Natural killer cell treated with Interleukin-12 subunit alpha and Interleukin-12 subunit beta and Interleukin-15 and Interleukin-18, amount 100 ng/mL, for 72 hours (primary cell): ENCODE results near the gene PAQR4. TPM values are rescaled to one million over a fixed set of nuclear protein-coding genes. Genes with fewer than 3 reads are reported as not detected.
A peak's percentile ranks its signal among the peaks of the same experiment; 100 is the strongest.

Experiments
- ATAC-seq, 2 donors: fragments of 150-1000 bp; cut with Tn5 transposase in 1 of 2; sonication (Bioruptor Pico), chemical (Tn5 transposase) in 1 of 2; 2 replicates each; pipeline ENCODE4 v1.10.0; 2021
- DNase-seq: peaks from one replicate; pipeline ENCODE4 v3.0.0; 2022; ENCODE audit warnings: low spot score
- H3K27ac Mint-ChIP-seq, 2 donors: 1 replicate in 1 of 2; 2 replicates in 1 of 2; pipeline ENCODE4 v1.8.0; 2022; ENCODE audit warnings: mixed read lengths in 2 of 2, mild to moderate bottlenecking in 1 of 2, moderate library complexity in 1 of 2
- H3K27me3 Mint-ChIP-seq, 2 donors: 1 replicate in 1 of 2; 2 replicates in 1 of 2; pipeline ENCODE4 v1.8.0; 2022; ENCODE audit warnings: mixed read lengths in 2 of 2
- H3K36me3 Mint-ChIP-seq: one replicate; pipeline ENCODE4 v1.8.0; 2022; ENCODE audit warnings: mixed read lengths
- H3K4me1 Mint-ChIP-seq, 2 donors: 1 replicate in 1 of 2; 2 replicates in 1 of 2; pipeline ENCODE4 v1.8.0; 2022; ENCODE audit warnings: low read depth in 2 of 2, mixed read lengths in 2 of 2, mild to moderate bottlenecking in 1 of 2
- H3K4me3 Mint-ChIP-seq: one replicate; pipeline ENCODE4 v1.8.0; 2022; ENCODE audit warnings: mixed read lengths
- H3K9me3 Mint-ChIP-seq: 2 replicates; pipeline ENCODE4 v1.8.0; 2022; ENCODE audit warnings: mixed read lengths
- total RNA-seq, 2 donors: library from RNA; stranded (reverse); gene quantifications; one replicate each; pipeline ENCODE4 v1.2.3, GENCODE V29; 2022

PAQR4 gene
- total RNA-seq, 2 donors from 2014 or later: 19.7 to 39.1 TPM

- DNase-seq (no peak), ATAC-seq (no peak)
- peak overlapping the region; percentile 65 for H3K4me3 Mint-ChIP-seq
- no peaks in the 10 kb centered on the region for H3K36me3 Mint-ChIP-seq
- H3K27me3 Mint-ChIP-seq: peaks cover 10 to 16% of the 10 kb centered on the region in 2 donors
- peaks cover 9 to 15% of the 10 kb centered on the region in 2 donors for H3K4me1 Mint-ChIP-seq
- H3K27ac Mint-ChIP-seq: no peak overlapping the region
- no peaks in the 10 kb centered on the region for H3K9me3 Mint-ChIP-seq
Measured at GRCh38 chr16:2964475-2965336, 4.4 kb upstream of the PAQR4 start.

GRCh38 chr16:2966043-2966807 lies 2.9 kb upstream of the PAQR4 start:
- ATAC-seq: no peak

GRCh38 chr16:2966808-2967191 lies 2.3 kb upstream of the PAQR4 start:
- ATAC-seq (no peak), DNase-seq (no peak)

More at GRCh38 chr16:2966043-2966807, 2.9 kb upstream of the PAQR4 start:
- no peak overlapping the region for H3K27ac Mint-ChIP-seq
- peak overlapping the region; percentile 38 for H3K4me3 Mint-ChIP-seq
- no peak for DNase-seq
- H3K27me3 Mint-ChIP-seq: peaks cover 5 to 14% of the 10 kb centered on the region in 2 donors
- no peaks in the 10 kb centered on the region for H3K9me3 Mint-ChIP-seq
- no peaks in the 10 kb centered on the region for H3K36me3 Mint-ChIP-seq
- peaks cover 16 to 19% of the 10 kb centered on the region in 2 donors for H3K4me1 Mint-ChIP-seq

GRCh38 chr16:2967211-2967631 lies 1.9 kb upstream of the PAQR4 start:
- ATAC-seq (no peak), DNase-seq (no peak)
- H3K4me3 Mint-ChIP-seq: no peak overlapping the region
- H3K36me3 Mint-ChIP-seq: no peaks in the 10 kb centered on the region
- H3K27me3 Mint-ChIP-seq: peaks cover 5 to 10% of the 10 kb centered on the region in 2 donors
- no peak overlapping the region for H3K27ac Mint-ChIP-seq
- peaks cover 19 to 21% of the 10 kb centered on the region in 2 donors for H3K4me1 Mint-ChIP-seq
- H3K9me3 Mint-ChIP-seq: no peaks in the 10 kb centered on the region

More at GRCh38 chr16:2966808-2967191, 2.3 kb upstream of the PAQR4 start:
- H3K27me3 Mint-ChIP-seq: peaks cover 5 to 11% of the 10 kb centered on the region in 2 donors
- no peaks in the 10 kb centered on the region for H3K36me3 Mint-ChIP-seq
- H3K4me3 Mint-ChIP-seq: no peak overlapping the region
- peaks cover 16 to 17% of the 10 kb centered on the region in 2 donors for H3K4me1 Mint-ChIP-seq
- no peak overlapping the region for H3K27ac Mint-ChIP-seq
- H3K9me3 Mint-ChIP-seq: no peaks in the 10 kb centered on the region

- H3K9me3 Mint-ChIP-seq: no peaks in the 10 kb centered on the region
- H3K36me3 Mint-ChIP-seq: no peaks in the 10 kb centered on the region
- DNase-seq (no peak), ATAC-seq (no peak)
- peaks cover 20 to 26% of the 10 kb centered on the region in 2 donors for H3K4me1 Mint-ChIP-seq
- peak overlapping the region; percentile 76 for H3K4me3 Mint-ChIP-seq
- H3K27ac Mint-ChIP-seq: no peak overlapping the region
- peaks cover 5 to 10% of the 10 kb centered on the region in 2 donors for H3K27me3 Mint-ChIP-seq
Measured at GRCh38 chr16:2967721-2968161, 1.4 kb upstream of the PAQR4 start.

- H3K9me3 Mint-ChIP-seq: no peaks in the 10 kb centered on the region
- peaks cover 20 to 26% of the 10 kb centered on the region in 2 donors for H3K4me1 Mint-ChIP-seq
- peak overlapping the region; percentile 76 for H3K4me3 Mint-ChIP-seq
- no peak overlapping the region for H3K27ac Mint-ChIP-seq
- peaks cover 5 to 10% of the 10 kb centered on the region in 2 donors for H3K27me3 Mint-ChIP-seq
- H3K36me3 Mint-ChIP-seq: no peaks in the 10 kb centered on the region
- DNase-seq: no peak
- ATAC-seq: no peak
Measured at GRCh38 chr16:2968368-2968737, 795 bp upstream of the PAQR4 start.

GRCh38 chr16:2969545-2970521 lies 685 bp downstream of the PAQR4 start:
- peak; percentile 62 to 73 for ATAC-seq
- H3K9me3 Mint-ChIP-seq: no peaks in the 10 kb centered on the region
- H3K36me3 Mint-ChIP-seq: no peaks in the 10 kb centered on the region
- peak overlapping the region; percentile 67 for H3K4me3 Mint-ChIP-seq
- H3K27ac Mint-ChIP-seq: no peak overlapping the region
- DNase-seq: no peak
- H3K4me1 Mint-ChIP-seq: peaks cover 14 to 26% of the 10 kb centered on the region in 2 donors
- H3K27me3 Mint-ChIP-seq: peaks cover 5% of the 10 kb centered on the region in 2 donors

GRCh38 chr16:2970563-2970962 lies 1.4 kb downstream of the PAQR4 start:
- peak overlapping the region in 1 of 2 donors; percentile 78 for H3K27ac Mint-ChIP-seq
- DNase-seq (no peak), ATAC-seq (no peak)
- peaks cover 5% of the 10 kb centered on the region in 2 donors for H3K27me3 Mint-ChIP-seq
- no peaks in the 10 kb centered on the region for H3K9me3 Mint-ChIP-seq
- peak overlapping the region; percentile 67 for H3K4me3 Mint-ChIP-seq
- no peaks in the 10 kb centered on the region for H3K36me3 Mint-ChIP-seq
- H3K4me1 Mint-ChIP-seq: peaks cover 14 to 26% of the 10 kb centered on the region in 2 donors

- ATAC-seq: no peak
- Mint-ChIP-seq H3K27ac (peak overlapping the region; percentile 53 to 78), H3K27me3 (peaks cover 5% of the 10 kb centered on the region in 2 donors), H3K9me3 (no peaks in the 10 kb centered on the region), H3K4me3 (peak overlapping the region; percentile 67), H3K36me3 (no peaks in the 10 kb centered on the region), H3K4me1 (peaks cover 14 to 26% of the 10 kb centered on the region in 2 donors)
- no peak for DNase-seq
Measured at GRCh38 chr16:2971134-2971984, 2.2 kb downstream of the PAQR4 start.

- no peak for ATAC-seq
- H3K27ac Mint-ChIP-seq: peak overlapping the region; percentile 53 to 60
Measured at GRCh38 chr16:2971985-2972784, 3.0 kb downstream of the PAQR4 start.

GRCh38 chr16:2973093-2973492 lies 3.9 kb downstream of the PAQR4 start:
- no peak overlapping the region for H3K4me3 Mint-ChIP-seq
- DNase-seq (no peak), ATAC-seq (no peak)
- H3K4me1 Mint-ChIP-seq: peaks cover 14 to 23% of the 10 kb centered on the region in 2 donors
- no peaks in the 10 kb centered on the region for H3K36me3 Mint-ChIP-seq
- H3K9me3 Mint-ChIP-seq: no peaks in the 10 kb centered on the region
- no peak overlapping the region for H3K27ac Mint-ChIP-seq
- H3K27me3 Mint-ChIP-seq: peaks cover 3% of the 10 kb centered on the region in 2 donors

More at GRCh38 chr16:2971985-2972784, 3.0 kb downstream of the PAQR4 start:
- no peak for DNase-seq
- peak overlapping the region; percentile 65 for H3K4me3 Mint-ChIP-seq
- H3K36me3 Mint-ChIP-seq: no peaks in the 10 kb centered on the region
- H3K4me1 Mint-ChIP-seq: peaks cover 14 to 26% of the 10 kb centered on the region in 2 donors
- no peaks in the 10 kb centered on the region for H3K9me3 Mint-ChIP-seq
- peaks cover 5% of the 10 kb centered on the region in 2 donors for H3K27me3 Mint-ChIP-seq
